NT2/D1 (cell line): ENCODE results near the gene RASGRP2.

Source experiments
- DNase-seq: peaks from one replicate; pipeline ENCODE4 v3.0.0-alpha.2; 2011; ENCODE audit warnings: low read depth, low spot score
- H3K27me3 ChIP-seq: 2 replicates; pipeline ENCODE4 v1.6.0; 2011; ENCODE audit warnings: mild to moderate bottlenecking; ENCODE audit not compliant: insufficient read length, insufficient read depth
- H3K36me3 ChIP-seq: 2 replicates; pipeline ENCODE4 v1.6.1; 2011; ENCODE audit warnings: mild to moderate bottlenecking, low read length, mixed read lengths; ENCODE audit not compliant: insufficient read depth, insufficient read length
- H3K4me1 ChIP-seq: 2 replicates; pipeline ENCODE4 v1.5.1; 2011; ENCODE audit not compliant: insufficient read depth, insufficient read length
- H3K4me3 ChIP-seq: 2 replicates; pipeline ENCODE4 v1.5.1; 2011; ENCODE audit warnings: low read depth; ENCODE audit not compliant: insufficient read length
- H3K9ac ChIP-seq: 2 replicates; pipeline ENCODE4 v1.6.0; 2011; ENCODE audit warnings: low read depth; ENCODE audit not compliant: insufficient read length
- H3K9me3 ChIP-seq: 2 replicates; pipeline ENCODE4 v1.5.1; 2011; ENCODE audit warnings: mild to moderate bottlenecking, low read length; ENCODE audit not compliant: insufficient read depth
- SUZ12 ChIP-seq: IDR thresholded peaks from 2 replicates; pipeline ENCODE4 v1.6.1; 2011; ENCODE audit not compliant: insufficient read length, insufficient read depth; ENCODE audit errors: extremely low read depth
- YY1 ChIP-seq: IDR thresholded peaks from 2 replicates; pipeline ENCODE4 v1.6.1; 2011; ENCODE audit not compliant: insufficient read length, insufficient read depth
- ZNF274 ChIP-seq: IDR thresholded peaks from 2 replicates; pipeline ENCODE4 v1.6.1; 2011; ENCODE audit warnings: mild to moderate bottlenecking, low read depth, low read length

RASGRP2 gene

DNA sequence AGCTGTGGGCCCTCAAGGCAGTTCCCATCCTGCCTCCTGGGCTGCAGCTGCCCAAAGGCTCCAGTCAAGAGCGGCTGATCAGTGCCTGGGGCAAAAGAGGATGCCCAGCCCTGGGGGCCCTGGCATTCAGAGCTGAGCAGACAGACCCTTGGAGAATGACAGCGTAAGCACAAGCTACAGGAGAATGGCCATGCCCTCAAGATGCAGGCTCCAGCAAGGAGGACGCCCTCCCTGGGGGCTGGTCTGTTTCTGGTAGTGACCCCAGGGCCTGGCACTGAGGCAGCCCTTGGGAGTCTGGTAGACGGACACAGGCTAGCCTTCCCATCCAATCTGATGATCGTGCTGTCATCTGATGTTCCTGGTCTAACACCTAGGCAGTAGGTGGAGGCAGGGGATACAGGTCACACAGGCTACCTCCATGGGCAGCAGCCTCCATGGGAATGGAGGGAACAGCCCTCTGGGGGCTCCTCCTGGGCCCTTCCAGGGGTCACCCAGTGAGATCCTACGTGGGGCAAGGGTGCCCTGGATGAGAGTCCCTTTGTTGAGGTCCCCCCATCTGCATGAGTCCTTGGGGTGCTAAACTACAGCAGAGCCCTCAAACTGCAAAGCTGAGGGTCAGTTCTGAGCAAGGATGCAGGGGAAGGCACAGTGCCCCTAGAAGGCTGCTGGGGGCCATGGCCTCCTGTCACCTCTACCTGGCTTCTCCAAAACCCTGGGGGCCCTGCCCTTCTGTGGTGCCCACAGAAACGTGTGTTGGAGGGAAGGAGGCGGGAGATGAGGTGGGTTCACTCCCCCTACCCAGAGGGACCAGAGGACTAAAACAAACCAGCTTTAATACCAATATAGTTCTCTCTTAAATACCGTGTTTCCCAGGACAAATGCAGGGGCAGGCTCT lies 44.6 kb upstream of the RASGRP2 start:
- no peak for DNase-seq
- H3K4me1 ChIP-seq, result peaks cover 5% of the 10 kb centered on the region
- no peak overlapping the region for H3K9ac ChIP-seq
- H3K36me3 ChIP-seq, result peaks cover 34% of the 10 kb centered on the region
- no peaks in the 10 kb centered on the region for H3K27me3 ChIP-seq
- no peak overlapping the region for H3K4me3 ChIP-seq
- H3K9me3 ChIP-seq, result no peaks in the 10 kb centered on the region
- no peak for TF ChIP-seq ZNF274
- no peak for TF ChIP-seq SUZ12
- no peak for TF ChIP-seq YY1

DNA sequence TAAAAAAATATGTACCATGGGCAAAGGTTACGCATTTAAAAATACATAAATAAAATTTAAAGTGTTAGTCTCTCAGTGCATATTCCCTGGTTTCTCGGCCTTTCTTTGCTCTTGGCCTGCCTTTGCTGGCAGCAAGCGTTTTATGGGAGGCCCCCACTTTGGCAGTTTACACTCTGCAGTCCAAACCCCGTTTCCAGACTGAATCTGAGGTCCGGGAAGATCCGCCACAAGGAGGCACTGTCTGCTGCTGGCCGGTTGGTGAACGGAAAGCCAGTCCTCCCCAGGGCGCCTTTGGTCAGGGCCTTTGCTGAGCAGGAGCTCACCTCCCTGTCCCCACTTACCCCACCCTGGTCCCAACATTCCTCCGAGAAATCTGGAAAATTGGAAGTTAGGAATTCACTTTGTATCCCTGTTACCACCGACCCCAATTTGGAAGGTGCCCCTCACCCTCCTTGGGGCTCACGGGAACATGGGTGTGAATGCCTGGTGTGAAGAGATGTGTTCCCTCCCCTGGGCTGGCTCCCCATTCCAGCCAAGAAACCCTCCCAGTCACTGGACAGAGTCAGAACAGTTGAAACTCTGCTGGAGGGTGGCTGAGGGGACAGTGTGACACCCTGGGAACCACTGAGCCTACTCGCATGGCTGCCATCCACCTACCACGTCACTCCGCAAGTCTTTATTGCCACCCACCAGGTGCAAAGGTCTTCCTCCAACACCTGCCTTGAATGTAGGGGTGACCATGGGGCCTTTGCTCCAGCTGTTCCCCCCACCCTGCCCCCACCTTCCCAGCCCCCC lies 43.8 kb upstream of the RASGRP2 start:
- Histone ChIP-seq H3K9ac (no peak overlapping the region), H3K4me1 (peaks cover 5% of the 10 kb centered on the region), H3K27me3 (no peaks in the 10 kb centered on the region), H3K9me3 (no peaks in the 10 kb centered on the region), H3K36me3 (peaks cover 34% of the 10 kb centered on the region), H3K4me3 (no peak overlapping the region)
- TF ChIP-seq ZNF274, result no peak
- TF ChIP-seq SUZ12, result no peak
- TF ChIP-seq YY1, result no peak
- DNase-seq, result no peak

DNA sequence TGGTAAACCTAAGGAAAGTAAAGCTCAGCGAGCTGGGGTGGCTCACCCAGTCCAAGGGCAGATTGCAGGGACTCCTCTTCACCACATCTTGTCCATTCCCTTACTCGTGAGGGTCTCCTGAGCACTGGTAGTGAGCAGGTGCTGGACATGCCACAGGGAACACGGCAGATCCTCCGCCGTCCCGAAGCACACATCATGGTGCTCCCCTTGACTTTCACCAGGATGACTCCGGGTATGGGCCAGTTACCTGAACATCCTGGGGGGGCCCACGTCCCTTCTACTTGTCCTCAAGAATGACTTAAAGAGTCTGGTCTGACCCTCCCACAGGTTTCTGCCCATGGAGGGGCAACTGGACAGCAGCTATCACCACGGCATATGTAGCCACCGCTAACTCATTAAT lies 42.4 kb upstream of the RASGRP2 start:
- H3K9ac ChIP-seq, result no peak overlapping the region
- no peak overlapping the region for H3K4me3 ChIP-seq
- H3K4me1 ChIP-seq, result peaks cover 5% of the 10 kb centered on the region
- H3K27me3 ChIP-seq, result no peaks in the 10 kb centered on the region
- H3K9me3 ChIP-seq, result no peaks in the 10 kb centered on the region
- H3K36me3 ChIP-seq, result peaks cover 37% of the 10 kb centered on the region
- TF ChIP-seq ZNF274, result no peak
- TF ChIP-seq SUZ12, result no peak
- TF ChIP-seq YY1, result no peak
- DNase-seq, result no peak

DNA sequence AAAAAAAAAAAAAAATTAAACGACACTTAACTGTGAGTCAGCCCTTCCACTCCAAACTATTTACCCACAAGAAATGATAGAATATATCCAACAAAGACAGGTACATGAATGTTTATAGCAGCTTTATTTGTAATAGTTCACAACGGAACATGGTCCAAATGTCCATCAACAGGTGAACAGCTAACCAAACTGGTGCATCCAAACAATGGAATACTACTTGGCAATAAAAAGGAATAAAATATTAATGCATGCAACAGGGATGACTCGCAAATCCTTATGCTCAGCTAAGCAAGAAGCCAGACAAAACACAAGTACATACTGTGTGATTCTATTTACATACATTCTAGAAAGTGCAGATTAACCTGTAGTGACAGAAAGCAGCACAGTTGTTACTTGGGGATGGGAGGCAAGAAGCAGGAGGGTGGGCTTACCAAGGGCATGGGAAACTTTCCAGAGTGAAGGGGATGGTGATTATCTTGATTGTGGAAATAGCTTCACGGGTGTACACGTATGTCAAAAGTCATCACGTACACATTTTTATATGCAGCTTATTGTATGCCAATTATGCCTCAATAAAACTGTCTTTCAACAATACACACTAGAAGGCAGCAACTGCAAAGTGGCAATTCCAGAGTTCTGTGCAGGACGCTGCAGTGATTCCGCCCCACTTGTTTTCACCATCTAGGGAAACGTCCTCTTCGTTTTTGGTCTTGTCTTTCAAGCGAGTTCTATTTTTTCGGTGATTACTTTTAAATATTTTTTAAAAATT lies 41.1 kb upstream of the RASGRP2 start:
- Histone ChIP-seq H3K4me1 (peaks cover 5% of the 10 kb centered on the region), H3K9me3 (no peaks in the 10 kb centered on the region), H3K27me3 (no peaks in the 10 kb centered on the region), H3K4me3 (no peak overlapping the region), H3K36me3 (peaks cover 39% of the 10 kb centered on the region), H3K9ac (no peak overlapping the region)
- no peak for DNase-seq
- no peak for TF ChIP-seq ZNF274

DNA sequence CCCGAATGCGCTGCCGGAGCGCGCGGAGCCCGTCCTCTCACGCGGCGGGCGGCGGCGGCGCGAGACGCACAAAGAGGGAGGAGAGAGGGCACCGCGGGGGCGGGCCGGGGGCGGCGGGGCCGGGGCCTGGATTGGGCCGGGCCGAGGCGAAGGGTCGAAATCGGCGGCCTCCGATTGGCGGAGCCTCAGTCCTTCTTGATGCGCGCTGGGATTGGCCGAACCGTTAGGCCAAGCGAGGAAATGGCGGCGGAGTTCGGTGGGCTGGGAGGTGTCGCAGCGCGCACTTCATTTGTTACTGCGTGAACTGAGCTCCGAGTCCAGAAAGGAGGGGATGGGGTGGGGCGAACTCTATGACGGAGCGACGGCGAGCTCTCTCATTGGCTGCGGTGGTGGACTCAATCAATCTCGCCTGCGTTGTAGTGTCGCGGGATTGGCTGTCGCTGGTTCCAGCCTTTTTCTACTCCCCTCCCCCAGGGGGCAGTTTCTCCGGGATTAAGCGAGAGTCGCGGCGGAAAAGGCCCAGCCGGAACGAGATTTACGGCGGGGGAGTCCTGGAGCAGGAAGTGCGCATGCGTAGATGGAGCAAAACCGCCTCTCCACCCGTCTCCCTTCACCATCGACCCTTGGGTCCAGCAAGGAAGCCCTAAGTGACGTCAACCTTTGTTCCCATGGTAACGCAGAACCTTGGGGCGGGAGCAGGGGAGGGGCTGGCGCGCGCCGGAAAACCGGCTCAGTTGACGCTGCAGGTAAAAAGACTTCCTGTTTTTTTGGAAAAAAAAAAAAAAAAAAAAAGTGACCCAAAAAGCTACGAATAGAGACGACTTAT lies 34.7 kb upstream of the RASGRP2 start, which contains the start of gene SF1:
Gene SF1 (minus strand): TSS at position 70 of the 826 bp plus-strand sequence. CDS start 150 bp downstream, outside the sequence.
- no peaks in the 10 kb centered on the region for H3K4me1 ChIP-seq
- peak within 1 kb of the TSS; percentile 92 for H3K9ac ChIP-seq
- H3K36me3 ChIP-seq, result peaks cover 49% of the 10 kb centered on the region
- peak; percentile 100 for DNase-seq
- no peak for TF ChIP-seq SUZ12
- peak; percentile 50 for TF ChIP-seq YY1
- no peak for TF ChIP-seq ZNF274
- H3K27me3 ChIP-seq, result no peaks in the 10 kb centered on the region
- H3K4me3 ChIP-seq, result peak within 1 kb of the TSS; percentile 95
- H3K9me3 ChIP-seq, result no peaks in the 10 kb centered on the region

DNA sequence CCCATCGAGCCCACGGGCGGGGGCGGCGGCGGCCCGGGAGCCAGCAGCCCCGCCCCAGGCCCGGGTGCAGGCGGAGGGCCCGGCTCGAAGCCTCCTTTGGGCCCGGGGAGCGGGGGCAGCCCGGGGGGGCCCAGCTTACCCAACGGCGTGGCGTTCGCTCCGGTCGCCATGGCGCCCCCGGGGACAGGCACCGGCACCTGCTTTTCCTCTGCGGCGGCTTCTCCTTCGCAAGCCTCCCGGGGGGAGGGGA lies 34.2 kb upstream of the RASGRP2 start:
- H3K9ac ChIP-seq, result peak overlapping the region; percentile 92
- peak overlapping the region; percentile 66 for H3K4me3 ChIP-seq
- H3K4me1 ChIP-seq, result no peaks in the 10 kb centered on the region
- H3K36me3 ChIP-seq, result peaks cover 54% of the 10 kb centered on the region
- DNase-seq, result no peak
- no peaks in the 10 kb centered on the region for H3K27me3 ChIP-seq
- no peak for TF ChIP-seq SUZ12
- TF ChIP-seq YY1, result no peak
- no peak for TF ChIP-seq ZNF274
- H3K9me3 ChIP-seq, result no peaks in the 10 kb centered on the region
